WTC11 (cell line): Measurements from ENCODE around the gene ASTN2.

Experiments used
- ATF1 ChIP-seq: sonication (generic); formaldehyde crosslinking; IDR thresholded peaks from 2 replicates; pipeline ENCODE4 v1.8.1; 2023; ENCODE audit warnings: mild to moderate bottlenecking, moderate library complexity, missing genetic modification reagents
- ATF2 ChIP-seq: sonication (generic); formaldehyde crosslinking; IDR thresholded peaks from 2 replicates; pipeline ENCODE4 v1.8.1; 2022; ENCODE audit warnings: low read depth, missing genetic modification reagents, borderline replicate concordance
- CREB1 ChIP-seq: sonication (generic); formaldehyde crosslinking; IDR thresholded peaks from 2 replicates; pipeline ENCODE4 v1.8.0; 2023; ENCODE audit warnings: mild to moderate bottlenecking, missing genetic modification reagents
- CTCF ChIP-seq: fragments of 200-600 bp; IDR thresholded peaks from 2 replicates; pipeline ENCODE4 v1.8.0; 2022; ENCODE audit warnings: antibody characterized with exemption
- E2F5 ChIP-seq: sonication (generic); formaldehyde crosslinking; IDR thresholded peaks from 2 replicates; pipeline ENCODE4 v1.8.1; 2022; ENCODE audit warnings: mild to moderate bottlenecking, moderate library complexity, missing genetic modification reagents
- HMGXB4 ChIP-seq: sonication (generic); formaldehyde crosslinking; IDR thresholded peaks from 2 replicates; pipeline ENCODE4 v1.8.1; 2023; ENCODE audit warnings: mild to moderate bottlenecking, moderate library complexity, missing genetic modification reagents
- MYBL2 ChIP-seq: sonication (generic); formaldehyde crosslinking; IDR thresholded peaks from 2 replicates; pipeline ENCODE4 v1.8.1; 2023; ENCODE audit warnings: mild to moderate bottlenecking, moderate library complexity, missing genetic modification reagents
- NFYB ChIP-seq: sonication (generic); formaldehyde crosslinking; conservative IDR thresholded peaks from 2 replicates; pipeline ENCODE4 v1.8.0; 2022; ENCODE audit warnings: low read depth, missing genetic modification reagents
- PRDM15 ChIP-seq: sonication (generic); formaldehyde crosslinking; IDR thresholded peaks from 2 replicates; pipeline ENCODE4 v1.8.0; 2022; ENCODE audit warnings: missing genetic modification reagents
- TCF7 ChIP-seq: sonication (generic); formaldehyde crosslinking; IDR thresholded peaks from 2 replicates; pipeline ENCODE4 v1.8.0; 2022; ENCODE audit warnings: mild to moderate bottlenecking, low read depth, missing genetic modification reagents, moderate library complexity
- ZNF317 ChIP-seq: sonication (generic); formaldehyde crosslinking; IDR thresholded peaks from 2 replicates; pipeline ENCODE4 v1.8.1; 2023; ENCODE audit warnings: low read depth, mild to moderate bottlenecking, moderate library complexity, missing genetic modification reagents, borderline replicate concordance
- ZNF532 ChIP-seq: fragments of 250-450 bp; sonication (Bioruptor Pico); IDR thresholded peaks from 2 replicates; pipeline ENCODE4 v1.9.0; 2021; ENCODE audit warnings: mild to moderate bottlenecking, borderline replicate concordance
- ZSCAN18 ChIP-seq: fragments of 250-450 bp; sonication (Bioruptor Pico); IDR thresholded peaks from 2 replicates; pipeline ENCODE4 v2.1.2; 2022; ENCODE audit warnings: mild to moderate bottlenecking, moderate library complexity

- TF ChIP-seq E2F5 (CRISPR knock-in tag) (no peak), CTCF (no peak), ZNF317 (CRISPR knock-in tag) (no peak), MYBL2 (CRISPR knock-in tag) (no peak), ATF2 (no peak), CREB1 (no peak), NFYB (CRISPR knock-in tag) (no peak), ZSCAN18 (CRISPR knock-in tag) (no peak), HMGXB4 (CRISPR knock-in tag) (no peak), ATF1 (CRISPR knock-in tag) (no peak), ZNF532 (CRISPR knock-in tag) (no peak), TCF7 (CRISPR knock-in tag) (no peak), PRDM15 (CRISPR knock-in tag) (no peak)
Measured at GRCh38 chr9:117435630-117436261, 20.9 kb upstream of the ASTN2 start.
